SK-N-MC (cell line): ENCODE results near the gene ARID1B.

Experiments used
- DNase-seq: peaks from one replicate; pipeline ENCODE4 v3.0.0-alpha.2; 2011; ENCODE audit warnings: low read depth, low spot score
- H3K27ac ChIP-seq: fragments of 200-600 bp; sonication (generic); 2 replicates; pipeline ENCODE4 v1.5.1; 2016; ENCODE audit warnings: mixed run types
- H3K36me3 ChIP-seq: fragments of 200-600 bp; sonication (generic); 2 replicates; pipeline ENCODE4 v1.6.1; 2017; ENCODE audit warnings: antibody characterized with exemption, low read length, mixed read lengths; ENCODE audit not compliant: insufficient read depth
- H3K4me3 ChIP-seq: fragments of 200-600 bp; sonication (generic); 2 replicates; pipeline ENCODE4 v1.5.1; 2016
- H3K9ac ChIP-seq: fragments of 200-600 bp; sonication (generic); 2 replicates; pipeline ENCODE4 v1.8.0; 2017; ENCODE audit warnings: mixed run types, mixed read lengths; ENCODE audit not compliant: insufficient read length
- H3K9me3 ChIP-seq: fragments of 200-600 bp; sonication (generic); 2 replicates; pipeline ENCODE4 v1.6.1; 2017; ENCODE audit warnings: low read depth, mild to moderate bottlenecking, antibody characterized with exemption, low read length, moderate library complexity, mixed read lengths
- EZH2 ChIP-seq: fragments of 200-600 bp; sonication (generic); IDR thresholded peaks from one replicate; pipeline ENCODE4 v1.6.1; 2017; ENCODE audit warnings: antibody characterized with exemption
- FOXP2 ChIP-seq: optimal IDR thresholded peaks from 2 replicates; pipeline ENCODE3; 2011; ENCODE audit warnings: mild to moderate bottlenecking, moderate library complexity; ENCODE audit not compliant: insufficient read depth; ENCODE audit errors: extremely low read length, control extremely low read depth
- POLR2AphosphoS5 ChIP-seq: IDR thresholded peaks from 2 replicates; pipeline ENCODE4 v1.6.1; 2012; ENCODE audit warnings: mild to moderate bottlenecking, low read depth, low read length, borderline replicate concordance

ARID1B gene

DNA sequence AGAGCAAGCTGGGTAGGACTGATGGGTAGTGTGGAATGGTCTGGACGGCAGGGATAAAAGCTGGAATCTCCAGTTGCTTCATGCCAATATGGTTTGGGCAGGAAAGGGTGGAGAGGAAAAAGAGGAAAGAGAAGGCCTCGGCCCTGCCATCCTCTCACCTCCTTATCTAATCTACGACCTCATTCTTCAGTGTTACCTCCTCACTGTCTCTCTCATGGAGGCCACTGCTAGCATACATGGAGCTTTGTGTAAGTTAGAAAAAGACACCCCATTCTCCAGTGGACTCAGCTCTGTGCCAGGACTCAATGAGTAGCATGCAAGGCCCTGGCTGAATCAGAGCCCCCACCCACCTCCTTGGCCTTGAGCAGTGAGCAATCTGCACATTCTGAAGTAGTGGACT is 6.1 kb upstream of the ARID1B start:
- Histone ChIP-seq H3K27ac (no peak overlapping the region), H3K9ac (no peak overlapping the region), H3K36me3 (no peaks in the 10 kb centered on the region), H3K4me3 (no peak overlapping the region), H3K9me3 (no peaks in the 10 kb centered on the region)
- TF ChIP-seq EZH2 (no peak), POLR2AphosphoS5 (no peak), FOXP2 (no peak)
- DNase-seq: no peak

DNA sequence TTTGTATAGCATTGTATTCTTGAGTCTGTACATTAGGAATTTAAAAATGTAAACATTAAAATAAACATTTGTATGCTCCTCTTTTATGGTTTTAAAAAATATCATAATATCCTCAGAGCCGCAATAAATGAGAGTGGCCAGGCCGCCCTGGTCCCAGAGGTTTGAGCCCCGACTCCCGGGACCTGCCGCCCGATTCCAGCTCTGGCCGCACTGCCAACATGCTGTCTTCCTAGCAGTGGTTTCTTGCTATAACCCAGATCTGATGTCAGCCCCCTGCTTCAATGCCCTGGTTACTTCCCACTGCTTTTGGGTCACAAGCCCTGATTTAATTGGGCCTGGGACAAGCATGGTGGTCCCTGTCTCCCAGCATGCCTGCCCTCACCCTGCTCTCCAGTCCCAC is 5.4 kb upstream of the ARID1B start:
- DNase-seq: no peak
- H3K9ac ChIP-seq: no peak overlapping the region
- H3K4me3 ChIP-seq: no peak overlapping the region
- no peaks in the 10 kb centered on the region for H3K9me3 ChIP-seq
- TF ChIP-seq FOXP2: no peak
- no peak for TF ChIP-seq EZH2
- TF ChIP-seq POLR2AphosphoS5: no peak
- H3K36me3 ChIP-seq: no peaks in the 10 kb centered on the region
- no peak overlapping the region for H3K27ac ChIP-seq

DNA sequence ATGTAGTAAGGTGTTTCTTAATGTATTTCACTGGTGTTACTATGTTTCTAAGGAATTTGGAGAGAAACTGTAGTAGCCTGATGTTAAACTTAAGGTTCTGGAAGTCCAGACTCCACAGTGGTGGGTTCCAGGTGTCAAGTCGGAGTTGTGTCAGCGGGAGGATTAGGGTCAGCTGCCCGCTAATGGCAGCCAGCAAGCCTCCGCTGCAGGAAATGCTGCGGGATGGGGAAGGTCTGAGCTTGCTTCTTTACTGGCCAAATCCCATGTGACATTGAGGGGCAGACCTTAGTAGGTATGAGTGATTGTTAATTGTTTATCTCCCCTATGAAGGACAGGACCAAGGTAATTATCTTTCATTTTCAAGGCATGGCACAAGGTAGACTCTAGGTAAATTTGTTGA is 3.7 kb upstream of the ARID1B start:
- Histone ChIP-seq H3K9ac (no peak overlapping the region), H3K27ac (0 out of 2 replicates have a peak overlapping the region, but pooled peaks have one; percentile 13), H3K9me3 (no peaks in the 10 kb centered on the region), H3K4me3 (no peak overlapping the region), H3K36me3 (no peaks in the 10 kb centered on the region)
- TF ChIP-seq FOXP2 (no peak), POLR2AphosphoS5 (no peak), EZH2 (no peak)
- no peak for DNase-seq

DNA sequence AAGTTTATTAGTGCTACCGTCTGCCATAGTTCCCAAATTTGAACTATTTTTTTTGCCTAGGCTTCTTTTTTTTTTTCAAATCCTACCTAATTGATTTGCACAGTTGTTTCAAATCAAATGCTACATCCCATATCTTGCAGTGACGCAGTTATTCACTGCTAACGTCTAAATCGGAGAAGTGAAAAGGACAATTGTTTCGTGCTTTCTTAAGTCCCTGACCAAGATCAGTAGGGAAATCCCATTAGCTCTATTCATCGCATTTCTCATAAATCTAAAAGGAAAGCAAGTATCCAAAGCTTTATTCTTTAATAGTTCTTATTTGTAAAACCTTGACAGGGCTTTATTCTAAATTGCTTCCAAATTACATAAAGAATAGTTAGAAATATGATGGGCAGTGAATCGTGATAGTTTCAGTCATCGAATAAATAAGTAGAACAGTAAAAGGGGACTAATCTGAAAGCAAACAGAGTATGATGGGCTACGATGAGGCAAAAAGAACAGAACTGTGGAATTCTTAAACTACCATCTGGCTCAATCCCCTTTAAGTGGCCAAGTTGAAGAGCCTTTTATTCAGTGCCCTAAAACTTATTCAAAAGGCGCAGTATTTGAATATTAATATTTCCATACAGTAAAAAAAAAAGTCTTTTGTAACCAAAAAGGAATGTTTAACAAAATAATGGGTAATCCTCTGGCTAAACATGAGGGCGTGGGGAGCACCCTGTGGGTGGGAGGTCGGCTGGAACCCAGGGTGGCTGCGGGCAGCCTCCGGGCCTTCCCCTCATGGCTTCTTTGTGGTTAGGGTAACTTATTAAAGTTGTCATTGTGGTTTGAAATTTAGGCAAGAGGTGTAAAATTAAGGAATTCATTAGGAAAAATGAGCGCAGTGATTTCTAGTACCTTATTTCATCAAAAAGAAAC is 3.0 kb upstream of the ARID1B start:
- DNase-seq: no peak
- H3K9ac ChIP-seq: no peak overlapping the region
- peak overlapping the region; percentile 36 for H3K4me3 ChIP-seq
- H3K27ac ChIP-seq: peak overlapping the region; percentile 99
- TF ChIP-seq EZH2 (no peak), FOXP2 (no peak)
- H3K36me3 ChIP-seq: no peaks in the 10 kb centered on the region
- H3K9me3 ChIP-seq: no peaks in the 10 kb centered on the region

DNA sequence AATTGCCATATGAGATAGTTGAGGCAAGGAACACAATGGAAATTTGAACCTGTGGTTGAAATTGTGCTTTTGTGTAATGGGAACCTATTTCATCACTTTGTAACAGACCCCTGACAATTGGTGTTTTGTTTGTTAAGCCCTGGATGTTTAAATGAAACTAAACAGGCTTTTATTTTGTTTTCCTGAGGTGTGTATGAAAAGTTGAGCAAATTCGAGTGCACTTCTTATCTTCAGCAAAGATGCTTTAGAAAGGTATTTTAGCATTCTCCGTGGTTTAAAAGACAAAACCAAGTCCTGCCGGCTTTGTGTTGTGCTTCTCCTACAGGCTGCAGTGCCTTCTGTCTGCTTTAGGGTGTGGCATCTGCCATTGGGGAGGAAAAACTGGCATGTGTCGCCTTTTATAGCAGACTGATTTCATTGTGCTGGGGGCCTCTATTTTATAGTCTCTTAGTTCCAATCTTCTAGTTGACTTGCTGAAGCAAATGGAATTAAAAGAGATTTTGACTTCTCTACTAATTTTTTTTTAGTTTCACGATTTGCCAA is 2.2 kb upstream of the ARID1B start:
- Histone ChIP-seq H3K9me3 (no peaks in the 10 kb centered on the region), H3K9ac (peak overlapping the region; percentile 53), H3K4me3 (peak overlapping the region; percentile 36), H3K36me3 (no peaks in the 10 kb centered on the region), H3K27ac (peak overlapping the region; percentile 99)
- DNase-seq: no peak
- TF ChIP-seq POLR2AphosphoS5 (no peak), EZH2 (no peak), FOXP2 (no peak)

DNA sequence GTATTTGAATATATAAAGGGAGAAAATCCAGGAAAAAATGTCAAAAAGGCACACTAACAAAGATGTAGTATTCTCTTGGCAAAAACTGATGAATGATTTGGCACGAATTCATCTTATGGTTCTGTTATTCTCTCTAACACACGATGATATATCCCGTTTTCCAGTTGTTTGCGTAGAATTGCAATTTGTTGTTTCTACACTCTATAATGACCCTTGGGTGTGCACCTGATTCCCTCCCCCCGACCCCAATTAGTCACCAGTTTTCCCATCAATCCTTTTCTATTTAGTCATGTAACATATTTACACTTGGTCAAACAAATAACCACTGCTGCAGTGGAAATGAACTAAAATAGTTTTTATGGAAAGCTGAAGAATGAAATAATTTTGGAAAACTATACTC is 1.5 kb upstream of the ARID1B start:
- no peak for DNase-seq
- Histone ChIP-seq H3K27ac (peak overlapping the region; percentile 99), H3K9me3 (no peaks in the 10 kb centered on the region), H3K9ac (peak overlapping the region; percentile 92), H3K4me3 (peak overlapping the region; percentile 82), H3K36me3 (no peaks in the 10 kb centered on the region)
- TF ChIP-seq FOXP2 (no peak), EZH2 (no peak), POLR2AphosphoS5 (no peak)

DNA sequence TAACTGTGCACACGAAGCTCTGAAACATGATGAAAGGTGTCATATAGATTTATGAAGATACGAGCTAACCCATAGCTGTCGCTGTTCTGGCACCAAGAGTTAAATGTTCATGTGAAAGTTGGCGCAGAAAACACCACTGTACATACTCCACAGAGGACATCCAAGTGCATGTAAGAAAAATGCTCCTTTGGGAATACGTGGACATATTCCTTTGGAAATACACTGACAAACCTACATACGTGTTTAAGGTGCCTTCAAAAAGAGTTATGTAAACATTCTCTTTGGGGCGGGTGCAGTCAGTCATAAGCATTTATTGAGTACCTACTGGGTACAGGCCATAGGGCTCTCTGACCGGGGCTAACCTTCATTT is 723 bp upstream of the ARID1B start:
- no peak for TF ChIP-seq FOXP2
- TF ChIP-seq POLR2AphosphoS5: 0 out of 2 replicates have a peak, but pooled peaks have one; percentile 33
- DNase-seq: no peak

DNA sequence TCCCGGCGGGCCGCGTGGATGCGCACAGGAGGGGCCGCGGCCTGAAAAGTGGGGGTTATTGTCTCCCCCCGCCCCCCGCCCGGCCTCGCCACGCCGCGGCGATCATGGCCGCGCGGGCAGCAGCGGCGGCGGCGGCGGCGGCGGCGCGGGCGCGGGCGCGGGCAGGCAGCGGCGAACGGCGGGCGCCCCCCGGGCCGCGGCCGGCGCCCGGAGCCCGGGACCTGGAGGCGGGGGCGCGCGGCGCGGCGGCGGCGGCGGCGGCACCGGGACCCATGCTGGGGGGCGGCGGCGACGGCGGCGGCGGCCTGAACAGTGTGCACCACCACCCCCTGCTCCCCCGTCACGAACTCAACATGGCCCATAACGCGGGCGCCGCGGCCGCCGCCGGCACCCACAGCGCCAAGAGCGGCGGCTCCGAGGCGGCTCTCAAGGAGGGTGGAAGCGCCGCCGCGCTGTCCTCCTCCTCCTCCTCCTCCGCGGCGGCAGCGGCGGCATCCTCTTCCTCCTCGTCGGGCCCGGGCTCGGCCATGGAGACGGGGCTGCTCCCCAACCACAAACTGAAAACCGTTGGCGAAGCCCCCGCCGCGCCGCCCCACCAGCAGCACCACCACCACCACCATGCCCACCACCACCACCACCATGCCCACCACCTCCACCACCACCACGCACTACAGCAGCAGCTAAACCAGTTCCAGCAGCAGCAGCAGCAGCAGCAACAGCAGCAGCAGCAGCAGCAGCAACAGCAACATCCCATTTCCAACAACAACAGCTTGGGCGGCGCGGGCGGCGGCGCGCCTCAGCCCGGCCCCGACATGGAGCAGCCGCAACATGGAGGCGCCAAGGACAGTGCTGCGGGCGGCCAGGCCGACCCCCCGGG is 637 bp downstream of the ARID1B start:
- Histone ChIP-seq H3K36me3 (no peaks in the 10 kb centered on the region; the same call in 1 of the 2 replicates), H3K4me3 (peak overlapping the region; percentile 84), H3K27ac (peak overlapping the region; percentile 99), H3K9me3 (no peaks in the 10 kb centered on the region), H3K9ac (peak overlapping the region; percentile 92)
- TF ChIP-seq POLR2AphosphoS5 (no peak; the same call in 1 of the 2 replicates), FOXP2 (no peak), EZH2 (no peak)
- DNase-seq: no peak

More for the DNA sequence above, 723 bp upstream of the ARID1B start:
- peak overlapping the region; percentile 82 for H3K4me3 ChIP-seq
- peak overlapping the region; percentile 99 for H3K27ac ChIP-seq
- no peaks in the 10 kb centered on the region for H3K9me3 ChIP-seq
- peak overlapping the region; percentile 92 for H3K9ac ChIP-seq
- no peaks in the 10 kb centered on the region for H3K36me3 ChIP-seq
